Measurements from ENCODE around the gene ZMYM4. TPM values are rescaled to one million over a fixed set of nuclear protein-coding genes. Genes with fewer than 3 reads are reported as not detected.

ZMYM4 gene
- total RNA-seq, 1 experiment from 2014 or later = 60.3 TPM

- DNase-seq (ENCODE audit: low spot score) = no peak
- H3K9me3 Mint-ChIP-seq = peaks cover 10% of the 10 kb centered on the region
- ChIA-PET POLR2A (no interaction called here), CTCF (interaction anchor here (0.7 to 2.0 kb wide), 2 partner anchors 40 to 41 kb away, joined by 4 to 10 read pairs; no protein-coding TSS in a partner anchor)
- ATAC-seq = no peak
- no peak overlapping the region for H3K27ac Mint-ChIP-seq
- H3K27me3 Mint-ChIP-seq (ENCODE audit: low read depth) = no peaks in the 10 kb centered on the region; the same call in 1 of the 2 replicates
- no peaks in the 10 kb centered on the region for H3K36me3 Mint-ChIP-seq
- H3K4me1 Mint-ChIP-seq = peaks cover 20% of the 10 kb centered on the region
- no peak overlapping the region for H3K4me3 Mint-ChIP-seq
- TF ChIP-seq, protein P1, sequence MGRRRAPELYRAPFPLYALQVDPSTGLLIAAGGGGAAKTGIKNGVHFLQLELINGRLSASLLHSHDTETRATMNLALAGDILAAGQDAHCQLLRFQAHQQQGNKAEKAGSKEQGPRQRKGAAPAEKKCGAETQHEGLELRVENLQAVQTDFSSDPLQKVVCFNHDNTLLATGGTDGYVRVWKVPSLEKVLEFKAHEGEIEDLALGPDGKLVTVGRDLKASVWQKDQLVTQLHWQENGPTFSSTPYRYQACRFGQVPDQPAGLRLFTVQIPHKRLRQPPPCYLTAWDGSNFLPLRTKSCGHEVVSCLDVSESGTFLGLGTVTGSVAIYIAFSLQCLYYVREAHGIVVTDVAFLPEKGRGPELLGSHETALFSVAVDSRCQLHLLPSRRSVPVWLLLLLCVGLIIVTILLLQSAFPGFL (CRISPR knock-in tag; IDR thresholded peaks at IDR 0.05; ENCODE audit: borderline replicate concordance) = no peak
- TF ChIP-seq, protein P2, sequence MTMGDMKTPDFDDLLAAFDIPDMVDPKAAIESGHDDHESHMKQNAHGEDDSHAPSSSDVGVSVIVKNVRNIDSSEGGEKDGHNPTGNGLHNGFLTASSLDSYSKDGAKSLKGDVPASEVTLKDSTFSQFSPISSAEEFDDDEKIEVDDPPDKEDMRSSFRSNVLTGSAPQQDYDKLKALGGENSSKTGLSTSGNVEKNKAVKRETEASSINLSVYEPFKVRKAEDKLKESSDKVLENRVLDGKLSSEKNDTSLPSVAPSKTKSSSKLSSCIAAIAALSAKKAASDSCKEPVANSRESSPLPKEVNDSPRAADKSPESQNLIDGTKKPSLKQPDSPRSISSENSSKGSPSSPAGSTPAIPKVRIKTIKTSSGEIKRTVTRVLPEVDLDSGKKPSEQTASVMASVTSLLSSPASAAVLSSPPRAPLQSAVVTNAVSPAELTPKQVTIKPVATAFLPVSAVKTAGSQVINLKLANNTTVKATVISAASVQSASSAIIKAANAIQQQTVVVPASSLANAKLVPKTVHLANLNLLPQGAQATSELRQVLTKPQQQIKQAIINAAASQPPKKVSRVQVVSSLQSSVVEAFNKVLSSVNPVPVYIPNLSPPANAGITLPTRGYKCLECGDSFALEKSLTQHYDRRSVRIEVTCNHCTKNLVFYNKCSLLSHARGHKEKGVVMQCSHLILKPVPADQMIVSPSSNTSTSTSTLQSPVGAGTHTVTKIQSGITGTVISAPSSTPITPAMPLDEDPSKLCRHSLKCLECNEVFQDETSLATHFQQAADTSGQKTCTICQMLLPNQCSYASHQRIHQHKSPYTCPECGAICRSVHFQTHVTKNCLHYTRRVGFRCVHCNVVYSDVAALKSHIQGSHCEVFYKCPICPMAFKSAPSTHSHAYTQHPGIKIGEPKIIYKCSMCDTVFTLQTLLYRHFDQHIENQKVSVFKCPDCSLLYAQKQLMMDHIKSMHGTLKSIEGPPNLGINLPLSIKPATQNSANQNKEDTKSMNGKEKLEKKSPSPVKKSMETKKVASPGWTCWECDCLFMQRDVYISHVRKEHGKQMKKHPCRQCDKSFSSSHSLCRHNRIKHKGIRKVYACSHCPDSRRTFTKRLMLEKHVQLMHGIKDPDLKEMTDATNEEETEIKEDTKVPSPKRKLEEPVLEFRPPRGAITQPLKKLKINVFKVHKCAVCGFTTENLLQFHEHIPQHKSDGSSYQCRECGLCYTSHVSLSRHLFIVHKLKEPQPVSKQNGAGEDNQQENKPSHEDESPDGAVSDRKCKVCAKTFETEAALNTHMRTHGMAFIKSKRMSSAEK (CRISPR knock-in tag; IDR thresholded peaks at IDR 0.05; ENCODE audit: borderline replicate concordance) = no peak
- TF ChIP-seq, protein P3, sequence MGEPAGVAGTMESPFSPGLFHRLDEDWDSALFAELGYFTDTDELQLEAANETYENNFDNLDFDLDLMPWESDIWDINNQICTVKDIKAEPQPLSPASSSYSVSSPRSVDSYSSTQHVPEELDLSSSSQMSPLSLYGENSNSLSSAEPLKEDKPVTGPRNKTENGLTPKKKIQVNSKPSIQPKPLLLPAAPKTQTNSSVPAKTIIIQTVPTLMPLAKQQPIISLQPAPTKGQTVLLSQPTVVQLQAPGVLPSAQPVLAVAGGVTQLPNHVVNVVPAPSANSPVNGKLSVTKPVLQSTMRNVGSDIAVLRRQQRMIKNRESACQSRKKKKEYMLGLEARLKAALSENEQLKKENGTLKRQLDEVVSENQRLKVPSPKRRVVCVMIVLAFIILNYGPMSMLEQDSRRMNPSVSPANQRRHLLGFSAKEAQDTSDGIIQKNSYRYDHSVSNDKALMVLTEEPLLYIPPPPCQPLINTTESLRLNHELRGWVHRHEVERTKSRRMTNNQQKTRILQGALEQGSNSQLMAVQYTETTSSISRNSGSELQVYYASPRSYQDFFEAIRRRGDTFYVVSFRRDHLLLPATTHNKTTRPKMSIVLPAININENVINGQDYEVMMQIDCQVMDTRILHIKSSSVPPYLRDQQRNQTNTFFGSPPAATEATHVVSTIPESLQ (CRISPR knock-in tag; IDR thresholded peaks at IDR 0.05) = no peak
- TF ChIP-seq, protein P4, sequence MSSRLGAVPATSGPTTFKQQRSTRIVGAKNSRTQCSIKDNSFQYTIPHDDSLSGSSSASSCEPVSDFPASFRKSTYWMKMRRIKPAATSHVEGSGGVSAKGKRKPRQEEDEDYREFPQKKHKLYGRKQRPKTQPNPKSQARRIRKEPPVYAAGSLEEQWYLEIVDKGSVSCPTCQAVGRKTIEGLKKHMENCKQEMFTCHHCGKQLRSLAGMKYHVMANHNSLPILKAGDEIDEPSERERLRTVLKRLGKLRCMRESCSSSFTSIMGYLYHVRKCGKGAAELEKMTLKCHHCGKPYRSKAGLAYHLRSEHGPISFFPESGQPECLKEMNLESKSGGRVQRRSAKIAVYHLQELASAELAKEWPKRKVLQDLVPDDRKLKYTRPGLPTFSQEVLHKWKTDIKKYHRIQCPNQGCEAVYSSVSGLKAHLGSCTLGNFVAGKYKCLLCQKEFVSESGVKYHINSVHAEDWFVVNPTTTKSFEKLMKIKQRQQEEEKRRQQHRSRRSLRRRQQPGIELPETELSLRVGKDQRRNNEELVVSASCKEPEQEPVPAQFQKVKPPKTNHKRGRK (CRISPR knock-in tag; IDR thresholded peaks at IDR 0.05; ENCODE audit: borderline replicate concordance) = no peak
- no peak for TF ChIP-seq ZBTB21 (CRISPR knock-in tag; IDR thresholded peaks at IDR 0.05; ENCODE audit: borderline replicate concordance)
- TF ChIP-seq ZNF671 (CRISPR knock-in tag; IDR thresholded peaks at IDR 0.05) = no peak
Observed at GRCh38 chr1:35264035-35264434, 4.5 kb upstream of the ZMYM4 start.

- ATAC-seq = peak; percentile 17
- Mint-ChIP-seq H3K4me1 (peaks cover 23% of the 10 kb centered on the region), H3K27ac (peak overlapping the region; percentile 3)
Observed at GRCh38 chr1:35264871-35265270, 3.6 kb upstream of the ZMYM4 start.

More at GRCh38 chr1:35264871-35265270, 3.6 kb upstream of the ZMYM4 start:
- Mint-ChIP-seq H3K9me3 (peaks cover 10% of the 10 kb centered on the region), H3K27me3 (ENCODE audit: low read depth) (no peaks in the 10 kb centered on the region; the same call in 1 of the 2 replicates), H3K4me3 (no peak overlapping the region), H3K36me3 (no peaks in the 10 kb centered on the region)
- TF ChIP-seq, protein P1 (CRISPR knock-in tag; IDR thresholded peaks at IDR 0.05; ENCODE audit: borderline replicate concordance) = no peak
- TF ChIP-seq, protein P5, sequence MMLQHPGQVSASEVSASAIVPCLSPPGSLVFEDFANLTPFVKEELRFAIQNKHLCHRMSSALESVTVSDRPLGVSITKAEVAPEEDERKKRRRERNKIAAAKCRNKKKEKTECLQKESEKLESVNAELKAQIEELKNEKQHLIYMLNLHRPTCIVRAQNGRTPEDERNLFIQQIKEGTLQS (CRISPR knock-in tag; conservative IDR thresholded peaks at IDR 0.05) = no peak
- TF ChIP-seq, protein P6, sequence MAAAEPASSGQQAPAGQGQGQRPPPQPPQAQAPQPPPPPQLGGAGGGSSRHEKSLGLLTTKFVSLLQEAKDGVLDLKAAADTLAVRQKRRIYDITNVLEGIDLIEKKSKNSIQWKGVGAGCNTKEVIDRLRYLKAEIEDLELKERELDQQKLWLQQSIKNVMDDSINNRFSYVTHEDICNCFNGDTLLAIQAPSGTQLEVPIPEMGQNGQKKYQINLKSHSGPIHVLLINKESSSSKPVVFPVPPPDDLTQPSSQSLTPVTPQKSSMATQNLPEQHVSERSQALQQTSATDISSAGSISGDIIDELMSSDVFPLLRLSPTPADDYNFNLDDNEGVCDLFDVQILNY (CRISPR knock-in tag; IDR thresholded peaks at IDR 0.05) = no peak
- no peak for TF ChIP-seq ESRRA (CRISPR knock-in tag; IDR thresholded peaks at IDR 0.05; ENCODE audit: borderline replicate concordance)
- no peak for TF ChIP-seq HMGA2 (CRISPR knock-in tag; IDR thresholded peaks at IDR 0.05)
- TF ChIP-seq ETV6 (CRISPR knock-in tag; IDR thresholded peaks at IDR 0.05) = no peak
- no peak for TF ChIP-seq ZNF423 (CRISPR knock-in tag; IDR thresholded peaks at IDR 0.05)
- DNase-seq (ENCODE audit: low spot score) = no peak
- CTCF ChIA-PET = interaction anchor here (0.7 to 2.0 kb wide), 3 partner anchors 39 to 63 kb away, joined by 4 to 10 read pairs (median 5); no protein-coding TSS in a partner anchor
- POLR2A ChIA-PET = interaction anchor here (1.0 kb wide), 1 partner anchor 72 kb away, joined by 4 read pairs; the partner anchor contains the start of gene SFPQ

Measured in WTC11 (cell line).